ENCODE data around the gene TP63.

The TP63 gene

DNA sequence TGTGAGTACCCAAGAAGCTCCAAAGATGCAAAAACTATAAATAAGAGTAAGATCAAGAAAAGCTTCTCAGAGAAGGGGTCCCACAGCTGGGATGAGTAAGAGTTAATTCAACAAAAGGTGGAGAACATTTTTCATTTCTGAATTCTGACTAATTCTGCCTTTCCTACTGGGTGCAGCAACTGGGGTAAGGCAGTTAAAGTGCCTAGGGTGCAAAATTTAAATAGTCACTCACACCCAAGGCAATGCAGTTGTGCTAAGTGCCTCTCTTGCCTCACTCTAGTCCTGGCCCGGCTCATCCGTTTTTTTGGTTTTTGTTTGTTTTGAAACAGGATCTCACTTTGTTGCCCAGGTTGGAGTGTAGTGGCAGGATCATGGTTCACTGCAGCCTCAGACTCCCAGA, 240.2 kb downstream of the TP63 start:
- no peak for DNase-seq

DNA sequence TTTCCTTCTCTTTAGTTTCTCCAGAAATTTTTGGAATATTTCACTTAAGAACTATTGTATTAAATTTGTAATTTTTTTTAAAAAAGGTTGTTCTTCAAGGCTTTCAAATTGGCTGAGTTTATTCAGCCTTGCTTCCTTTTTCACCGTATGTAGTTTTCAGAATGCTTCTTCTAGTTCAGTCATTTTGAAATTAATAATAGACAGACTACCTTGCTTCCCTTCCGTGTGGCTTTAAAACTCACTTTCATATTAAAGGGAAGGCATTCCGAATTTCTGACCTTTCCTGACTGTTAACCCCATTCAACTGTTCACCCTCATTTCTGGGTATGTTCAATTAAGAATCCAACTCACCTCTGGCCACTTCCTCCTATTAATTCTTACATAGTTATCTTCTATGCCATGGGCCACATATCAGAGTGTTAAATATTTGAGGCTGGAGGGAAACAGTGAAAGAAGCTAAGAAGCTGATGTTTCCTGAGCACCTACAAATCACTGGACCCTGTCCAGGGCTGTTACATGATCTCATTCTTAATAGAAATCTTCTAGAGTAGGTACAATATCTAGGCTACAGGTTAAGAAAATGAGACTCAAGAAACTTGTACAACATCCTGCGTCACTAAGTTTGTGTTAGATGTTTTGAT, 252.0 kb downstream of the TP63 start:
- no peak for DNase-seq

DNA sequence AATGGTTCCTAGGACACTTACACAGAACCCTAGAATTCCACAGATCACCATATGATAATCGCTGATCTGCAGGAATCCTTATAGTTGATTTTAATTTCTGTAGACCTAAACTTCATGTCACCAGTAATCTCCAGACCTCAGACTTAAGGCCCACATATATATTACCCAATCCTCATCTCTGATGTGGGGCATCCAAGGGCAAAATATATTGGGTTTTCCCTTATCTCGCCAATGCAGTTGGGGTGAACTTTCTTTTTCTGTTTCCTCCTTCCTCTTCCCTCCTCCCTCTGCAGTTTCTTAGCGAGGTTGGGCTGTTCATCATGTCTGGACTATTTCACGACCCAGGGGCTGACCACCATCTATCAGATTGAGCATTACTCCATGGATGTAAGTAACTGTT, 259.3 kb downstream of the TP63 start:
- peak in 1 of 3 donors; percentile 5 for DNase-seq

DNA sequence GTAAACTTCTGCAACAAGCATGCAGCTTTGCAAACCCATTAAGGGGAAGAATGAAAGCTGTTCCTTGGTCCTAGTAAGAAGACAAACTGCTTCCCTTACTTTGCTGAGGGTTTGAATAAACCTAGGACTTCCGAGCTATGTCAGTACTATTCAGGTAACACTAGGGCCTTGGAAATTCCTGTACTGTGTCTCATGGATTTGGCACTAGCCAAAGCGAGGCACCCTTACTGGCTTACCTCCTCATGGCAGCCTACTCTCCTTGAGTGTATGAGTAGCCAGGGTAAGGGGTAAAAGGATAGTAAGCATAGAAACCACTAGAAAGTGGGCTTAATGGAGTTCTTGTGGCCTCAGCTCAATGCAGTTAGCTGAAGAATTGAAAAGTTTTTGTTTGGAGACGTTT, 265.3 kb downstream of the TP63 start:
- DNase-seq: no peak

DNA sequence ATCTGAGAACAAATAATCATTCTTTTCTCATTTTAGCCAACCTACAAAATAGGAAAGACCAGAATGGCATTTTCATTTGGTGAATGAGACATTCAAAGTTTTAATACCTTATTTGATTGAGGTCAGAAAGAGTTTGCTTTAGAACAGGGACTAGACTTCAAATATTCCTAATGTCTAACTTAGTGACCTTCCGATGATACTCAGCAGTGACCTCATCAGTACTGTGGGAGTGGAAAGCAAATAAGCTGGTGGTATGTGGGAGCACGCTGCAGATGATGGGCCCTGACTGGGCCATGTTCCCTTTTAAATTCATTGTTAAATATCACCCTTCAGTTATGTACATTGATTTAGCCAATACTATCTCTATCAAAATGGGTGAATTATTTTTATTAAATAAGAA, 266.2 kb downstream of the TP63 start:
- DNase-seq: no peak

DNA sequence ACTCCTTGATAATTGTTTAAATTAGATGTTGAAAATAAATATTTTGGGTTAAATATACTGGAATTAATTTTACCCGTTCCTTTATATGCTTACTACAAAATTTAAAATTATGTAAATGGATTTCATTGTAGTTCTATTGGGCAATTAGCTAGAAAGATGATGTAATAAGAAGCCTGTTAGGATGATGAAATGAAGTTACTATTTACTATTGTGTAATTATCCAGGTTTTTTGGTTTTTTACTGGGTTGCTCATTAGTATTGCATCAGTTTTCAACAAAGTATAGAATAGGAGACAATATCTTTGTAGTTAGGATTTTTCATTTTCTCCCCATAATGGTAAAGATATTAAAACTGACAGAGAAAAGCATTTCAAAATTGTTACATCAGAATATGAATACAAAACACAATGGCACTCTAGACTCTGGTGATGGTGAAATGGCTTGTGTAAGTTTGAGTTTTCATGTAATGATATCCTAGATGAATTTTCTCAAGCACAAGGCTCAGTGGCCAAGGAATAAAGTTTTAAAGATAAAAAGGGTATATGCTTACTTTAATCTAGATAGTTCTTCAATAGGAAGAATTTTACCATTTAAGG, 267.5 kb downstream of the TP63 start:
- DNase-seq: peak in 1 of 3 donors; percentile 24

DNA sequence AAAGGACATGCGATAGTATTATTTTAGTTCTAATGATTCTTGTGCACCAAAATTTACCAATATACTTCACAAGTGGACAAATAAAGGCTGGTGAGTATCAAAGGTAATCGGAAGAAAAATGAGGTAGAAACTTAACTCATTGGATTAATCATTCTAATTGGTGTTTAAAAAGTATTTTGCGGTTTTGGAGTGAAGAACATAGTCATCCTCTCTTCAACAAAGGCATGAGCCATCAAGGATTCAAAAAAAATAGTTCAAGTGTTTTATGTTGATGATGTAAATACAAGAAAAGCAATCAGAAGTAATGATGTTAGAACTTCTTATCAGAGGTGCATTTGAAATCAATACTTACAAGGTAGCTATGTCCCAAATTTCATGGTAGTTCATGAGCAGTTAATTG, 268.0 kb downstream of the TP63 start:
- DNase-seq: no peak

DNA sequence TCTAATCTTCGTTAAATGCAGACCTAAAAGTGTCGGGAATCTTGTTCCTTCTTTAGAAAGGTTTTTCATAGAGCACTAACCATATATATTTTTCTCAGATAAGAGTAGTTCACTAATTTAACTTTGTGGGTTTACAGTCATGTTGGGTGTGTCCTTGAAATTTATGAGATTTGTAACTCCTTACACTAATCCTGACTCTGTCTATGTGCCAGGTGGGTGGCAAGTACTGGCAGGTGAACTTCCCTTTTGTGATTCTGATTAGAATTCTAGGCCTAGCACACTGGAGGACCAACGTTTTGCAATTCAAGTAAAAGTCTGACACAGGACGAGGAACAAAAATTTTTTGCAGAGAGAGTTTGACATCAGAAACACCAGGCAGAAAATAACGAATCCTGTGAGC, 269.4 kb downstream of the TP63 start:
- no peak for DNase-seq

DNA sequence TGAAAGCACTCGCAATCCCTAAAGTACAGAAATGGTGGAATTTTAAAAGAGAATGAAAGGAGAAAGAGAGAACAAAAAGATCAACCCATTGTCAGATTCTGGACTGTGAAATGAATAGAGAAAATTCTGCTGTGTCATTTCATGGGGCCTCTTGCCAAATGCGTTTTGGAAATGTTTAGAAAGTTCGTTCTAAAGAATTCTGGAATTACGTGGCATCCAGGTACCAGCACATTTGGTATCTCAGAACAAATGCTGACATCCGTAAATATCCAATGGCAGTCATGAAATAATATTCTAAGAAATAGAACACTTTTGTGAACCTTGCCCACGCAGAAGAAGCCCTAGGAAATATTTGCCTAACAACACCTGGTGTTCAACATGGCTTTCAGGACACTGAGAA, 270.3 kb downstream of the TP63 start:
- no peak for DNase-seq

DNA sequence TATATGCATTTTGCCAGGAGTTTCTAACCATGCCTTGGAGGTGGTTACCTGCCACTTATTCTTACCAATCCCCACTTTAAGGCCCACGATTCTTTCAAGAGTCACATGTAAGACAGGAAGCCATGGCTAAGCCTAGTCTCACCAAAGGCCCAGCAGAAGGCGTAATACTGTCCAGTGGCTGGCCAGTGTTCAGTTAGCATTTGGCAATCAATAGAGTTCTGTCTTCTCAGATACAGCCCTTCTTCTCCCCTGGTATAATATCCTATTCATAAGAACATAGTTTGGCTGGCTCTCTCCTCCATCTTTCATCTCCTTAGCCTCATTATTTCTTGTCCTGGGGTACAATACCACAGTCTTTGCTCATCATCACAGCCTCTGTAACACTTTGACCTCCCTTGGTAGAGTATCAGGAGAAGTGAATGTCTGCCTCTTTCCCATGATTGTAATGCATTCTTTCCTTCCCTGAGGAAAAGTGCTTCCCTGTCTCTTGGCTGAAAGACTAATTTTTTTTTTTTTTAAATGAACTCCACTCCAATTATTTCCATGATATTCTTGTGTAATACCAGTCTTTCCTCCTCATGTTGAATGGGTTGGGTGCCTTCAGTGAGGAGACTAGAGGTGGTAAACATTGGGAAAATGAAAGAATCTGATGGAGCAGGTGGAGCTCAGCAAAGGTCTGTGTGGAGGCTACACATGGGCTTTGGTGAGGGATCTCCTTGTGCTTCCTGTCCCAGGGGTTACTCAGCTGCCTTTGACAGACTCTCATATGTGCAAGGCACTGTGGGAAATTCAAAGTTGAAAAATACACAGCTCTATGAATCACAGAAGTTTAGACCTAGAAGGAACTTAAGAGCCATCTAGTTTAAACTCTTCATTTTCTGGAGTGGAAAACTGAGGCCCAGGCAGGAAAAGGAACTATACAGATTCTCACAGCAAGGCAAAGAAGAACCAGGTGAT, 271.3 kb downstream of the TP63 start:
- no peak for DNase-seq

DNA sequence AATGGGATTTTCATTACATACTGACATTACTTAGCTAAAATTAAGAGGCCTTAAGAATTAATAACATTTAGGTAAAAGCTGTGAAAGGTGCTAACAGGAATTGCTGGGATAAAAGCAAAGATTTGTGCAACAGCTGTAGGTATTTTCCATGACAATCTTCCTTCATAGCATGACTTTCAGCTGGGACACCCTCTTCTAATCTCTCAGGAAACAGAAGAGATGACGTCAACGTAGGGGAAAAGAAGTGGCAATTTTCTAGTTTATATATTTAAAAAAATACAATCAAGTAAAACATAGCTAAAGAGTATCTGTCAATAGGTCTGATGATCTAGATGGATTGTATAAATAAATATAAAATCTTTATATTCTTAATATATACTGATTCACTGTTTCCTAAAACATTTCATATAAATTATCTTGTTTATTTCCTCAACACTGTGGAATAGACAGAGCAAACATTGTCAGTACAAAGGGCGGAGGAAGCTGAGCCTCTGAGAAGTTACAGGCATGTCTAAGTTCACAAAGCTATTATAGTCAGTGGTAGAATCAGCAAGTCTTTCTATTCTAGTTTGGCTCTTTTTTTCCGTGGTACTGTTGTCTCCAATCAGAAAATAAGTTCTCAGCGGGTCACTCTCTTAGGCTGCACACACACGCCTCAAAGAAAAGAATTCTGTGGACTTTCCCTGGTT, 272.5 kb downstream of the TP63 start:
- DNase-seq: no peak

DNA sequence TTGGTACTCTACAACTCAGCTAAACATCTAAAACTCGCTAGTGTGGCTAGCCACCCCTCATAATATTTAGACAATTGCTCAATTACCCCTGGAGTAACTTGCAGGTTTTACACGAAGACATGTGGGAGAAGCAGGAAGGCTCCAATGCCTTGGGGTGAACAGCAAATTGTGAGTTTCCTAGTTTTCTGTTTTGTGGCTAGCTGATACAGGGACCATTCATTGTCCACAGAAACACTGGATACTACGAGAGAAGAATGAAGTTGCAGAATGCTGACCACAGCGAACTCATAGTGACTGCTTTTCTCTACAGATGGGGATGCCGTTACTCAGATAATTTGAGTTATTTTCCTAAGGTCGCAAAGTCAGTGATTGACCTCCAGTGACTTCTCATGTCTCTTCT, 276.6 kb downstream of the TP63 start:
- no peak for DNase-seq

DNA sequence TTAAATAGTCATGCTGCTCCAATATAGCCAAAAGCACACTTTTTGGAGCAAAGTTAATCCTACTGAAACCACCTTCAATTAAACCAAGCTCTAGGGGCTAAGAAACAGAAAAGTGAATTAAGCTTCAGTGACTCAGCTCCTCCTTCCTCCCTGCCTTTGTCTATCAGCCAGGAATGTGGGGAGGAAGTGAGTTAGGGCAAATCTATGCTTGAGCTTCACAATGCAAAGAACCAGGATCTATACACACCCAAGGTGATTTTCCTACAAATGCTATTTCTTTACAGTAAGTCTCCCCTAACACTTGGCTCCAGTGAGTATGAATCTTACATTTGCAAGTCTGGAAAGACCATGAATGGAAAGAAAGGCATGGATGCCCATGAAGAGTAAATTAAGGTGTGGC, 277.5 kb downstream of the TP63 start:
- no peak for DNase-seq

DNA sequence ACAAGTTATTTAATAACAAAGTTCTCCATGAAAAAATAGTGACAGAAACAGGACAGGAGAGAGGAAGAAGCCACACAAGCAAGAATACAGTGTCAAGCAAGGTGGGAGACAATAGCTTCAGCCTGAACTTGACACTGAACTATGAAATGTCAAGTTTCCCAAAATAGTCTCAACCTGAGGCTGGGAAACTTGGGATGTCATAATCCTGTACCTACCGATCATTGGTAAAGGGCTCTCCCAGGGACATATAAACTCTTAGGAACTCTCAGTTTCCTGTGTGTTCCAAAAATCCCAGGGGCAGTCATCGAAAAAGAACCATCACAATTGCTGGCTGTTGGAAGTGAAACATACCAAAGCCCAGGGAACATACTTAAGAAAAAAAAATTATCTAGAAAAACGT, 277.9 kb downstream of the TP63 start:
- no peak for DNase-seq

DNA sequence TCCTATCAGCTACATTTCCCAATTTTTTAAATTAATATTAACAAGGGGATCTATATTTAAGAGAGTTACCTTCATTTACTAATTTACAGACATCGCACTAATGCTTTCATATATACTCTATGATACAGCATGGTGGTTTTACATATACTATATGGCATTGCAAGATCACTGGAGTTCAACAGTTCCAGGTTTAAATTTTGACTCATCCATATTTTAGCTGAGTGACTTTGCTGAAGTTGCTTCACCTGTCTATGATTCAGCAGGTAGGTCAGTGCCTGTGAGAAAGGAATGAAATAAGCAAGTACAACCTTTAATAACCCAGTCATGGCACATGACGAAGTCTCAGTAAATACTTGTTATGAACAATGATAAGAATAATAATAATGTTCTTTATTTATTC, 278.4 kb downstream of the TP63 start:
- no peak for DNase-seq

DNA sequence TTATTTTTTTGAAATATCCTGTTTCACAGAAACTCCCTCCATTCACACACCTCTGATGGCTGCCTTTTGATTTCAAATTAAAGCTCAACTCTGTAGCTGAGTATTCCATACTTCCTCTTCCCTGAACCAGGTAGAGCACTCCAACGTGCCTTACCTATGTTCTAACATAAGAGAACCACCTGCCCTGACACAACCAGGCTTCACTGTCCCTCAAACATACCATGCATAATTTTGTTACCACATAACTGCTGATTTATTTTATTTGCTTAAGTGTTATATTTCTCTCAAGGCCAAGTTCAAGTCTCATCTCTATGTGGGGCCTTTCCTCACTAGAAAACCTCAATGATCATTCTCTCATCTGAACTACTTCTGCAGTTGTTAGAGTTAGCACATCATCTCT, 279.8 kb downstream of the TP63 start:
- DNase-seq: no peak

DNA sequence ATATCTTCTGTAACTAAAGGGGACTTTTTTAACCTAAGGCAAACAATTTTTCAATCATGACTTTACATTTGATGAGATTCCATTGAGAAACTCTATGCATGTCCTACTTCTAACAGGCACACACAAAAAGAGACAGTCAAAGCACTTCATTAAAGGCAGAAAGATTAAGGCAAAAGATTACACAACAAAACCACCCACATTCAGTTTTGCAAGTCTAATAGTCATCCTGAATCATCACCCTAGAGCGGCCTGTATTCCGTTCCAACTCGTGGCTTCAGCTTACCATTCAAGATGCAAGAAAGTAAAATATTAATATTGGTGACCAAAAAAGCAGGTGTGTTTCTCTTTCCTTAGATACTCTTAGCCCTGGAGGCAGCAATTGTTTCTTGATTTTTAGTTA, 283.6 kb downstream of the TP63 start:
- peak; percentile 47 to 80 (median 68) for DNase-seq

DNA sequence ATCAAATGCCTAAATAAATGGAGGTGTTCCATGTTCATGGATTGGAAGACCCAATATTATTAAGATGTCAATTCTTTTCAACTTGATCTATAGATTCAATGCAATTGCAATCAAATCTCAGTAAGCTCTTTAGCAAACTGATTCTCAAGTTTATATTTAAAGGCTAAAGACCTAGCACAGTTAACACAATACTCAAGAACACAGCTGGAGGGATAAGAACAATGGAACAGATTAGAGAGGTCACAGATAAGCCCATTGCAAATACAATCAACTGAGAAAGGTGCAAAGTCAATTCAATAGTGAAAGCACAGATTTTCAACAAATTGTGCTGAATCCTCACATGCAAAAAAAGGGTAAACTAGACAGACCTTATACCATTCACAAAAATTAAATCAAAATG, 290.6 kb downstream of the TP63 start:
- DNase-seq: no peak

DNA sequence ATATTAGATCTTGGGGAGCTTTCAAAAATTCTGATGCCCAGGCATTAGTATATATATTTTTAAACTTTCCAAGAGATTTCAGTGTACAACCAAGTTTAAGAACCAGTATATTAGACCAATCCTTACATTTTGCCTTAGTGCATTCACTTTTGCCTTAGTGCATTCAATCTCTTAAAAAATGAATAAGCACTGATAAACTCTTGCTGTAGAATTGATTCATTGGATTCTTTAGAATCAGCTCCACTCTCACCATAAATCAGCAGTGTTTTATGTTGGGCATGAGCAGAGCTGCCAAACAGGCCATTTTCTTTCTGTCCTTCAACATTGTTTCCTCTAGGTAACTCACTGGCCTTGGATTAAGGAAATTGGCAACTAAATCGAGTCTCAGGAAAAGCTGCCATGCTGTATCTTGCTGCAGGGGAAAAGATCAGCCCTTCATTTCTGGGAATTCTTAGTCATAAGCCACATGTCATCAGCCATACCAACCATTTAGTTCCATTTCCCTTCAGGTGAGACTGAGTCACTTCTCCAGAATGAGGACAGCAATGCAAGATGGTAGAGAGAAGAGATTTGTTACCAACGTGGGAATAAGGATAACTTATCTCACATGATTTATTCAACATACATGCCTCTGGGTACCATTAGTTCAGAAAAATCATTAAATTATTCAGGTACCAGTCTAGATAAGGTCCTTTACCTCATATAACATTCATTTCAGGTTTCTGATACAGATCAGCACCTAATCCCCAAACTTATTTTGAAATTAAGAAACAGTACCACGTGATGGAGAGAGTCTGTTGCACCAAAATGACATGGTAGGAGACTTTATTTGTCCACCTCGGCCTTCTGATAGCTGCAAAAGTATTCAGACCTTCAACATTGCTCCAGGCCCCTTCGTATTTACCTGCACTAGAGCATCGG, 297.0 kb downstream of the TP63 start:
- peak in 2 of 3 donors; percentile 11 to 19 for DNase-seq

DNA sequence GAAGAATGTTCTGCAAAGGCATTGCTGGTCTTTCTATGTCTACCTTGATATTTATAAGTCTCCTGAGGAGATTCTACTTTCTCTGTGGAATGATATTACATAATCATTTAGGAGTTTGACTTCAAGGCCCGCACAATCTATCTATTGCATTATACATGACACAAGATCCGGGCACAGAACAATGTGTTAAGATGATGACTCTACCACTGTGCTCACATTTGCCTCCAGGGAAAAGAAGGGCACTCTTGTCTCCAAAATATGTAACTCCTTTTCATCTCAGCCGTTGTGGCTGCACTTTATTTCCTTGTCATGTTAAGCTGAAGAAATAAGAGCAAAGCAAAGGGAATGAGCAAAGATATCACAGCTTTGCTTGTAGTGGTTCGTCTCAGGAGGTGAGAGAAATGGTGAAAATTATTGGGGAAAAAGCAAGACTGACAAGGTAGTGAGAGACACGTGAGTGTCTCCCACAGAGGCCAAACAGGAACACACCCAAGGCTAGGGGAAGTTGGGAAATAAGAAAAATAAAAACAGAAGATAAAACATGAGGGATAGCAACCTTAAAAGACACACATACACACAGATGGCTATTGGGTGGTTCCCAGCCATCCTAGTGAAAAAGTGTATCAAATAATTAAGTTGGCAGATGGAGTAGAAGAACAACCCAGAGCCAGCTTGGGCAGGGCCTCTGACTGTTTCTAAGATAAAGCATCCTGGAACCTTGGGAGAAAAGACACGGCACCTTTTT, 305.2 kb downstream of the TP63 start:
- DNase-seq: no peak

DNA sequence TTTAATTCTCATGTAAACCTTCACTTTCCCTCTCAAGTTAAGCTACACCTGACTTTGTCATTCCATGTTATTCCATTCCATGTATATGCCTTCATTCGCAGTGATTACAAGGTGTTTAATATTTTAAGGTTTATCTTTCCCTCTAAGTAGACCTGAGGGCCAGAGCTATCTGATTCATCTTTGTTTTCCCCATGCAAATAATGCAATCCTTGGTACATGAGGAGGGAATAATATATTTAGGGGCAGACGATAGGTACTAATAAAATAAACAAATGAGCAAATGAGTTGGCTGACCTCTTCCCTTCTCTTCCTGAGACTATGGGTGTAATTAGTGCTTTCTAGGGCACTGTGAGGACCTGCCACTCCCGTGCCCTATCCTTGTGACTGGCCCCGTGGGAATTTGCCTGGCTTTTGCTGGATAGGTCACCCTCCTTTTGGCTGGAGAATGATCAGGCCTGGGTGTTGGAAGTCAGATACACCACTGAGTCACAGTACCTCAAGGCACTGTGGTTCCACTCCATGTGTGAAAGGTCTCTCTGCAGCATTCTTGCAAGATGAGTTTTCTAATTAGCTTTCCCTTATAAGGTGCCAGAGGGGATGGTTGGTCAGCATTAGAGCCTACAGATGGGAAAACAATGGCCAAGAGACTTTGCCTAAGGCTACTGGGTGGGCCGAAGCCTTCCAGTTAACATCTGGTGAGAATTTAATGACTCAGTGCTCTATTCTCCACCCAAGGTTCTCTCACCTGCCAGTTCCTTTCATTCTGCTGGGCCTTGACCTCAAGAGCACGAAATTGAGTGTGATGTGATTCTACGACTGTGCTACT, 306.3 kb downstream of the TP63 start:
- DNase-seq: no peak

Data from suppressor macrophage treated with lipopolysaccharide for 1 hour (primary cell).